Endothelial cell of umbilical vein (primary cell): ENCODE measurements around the gene KDM4C. TPM values are rescaled to one million over a fixed set of nuclear protein-coding genes. Genes with fewer than 3 reads are reported as not detected.

ENCODE experiments used
- BruUV-seq: library from RNA; stranded (reverse); fragments of 400-500 nt; replicated peaks from 2 replicates; lab custom pipeline; 2021; lab: Mats Ljungman, UMichigan
- CTCF ChIA-PET: fragments of 300-600, 350-600 bp; sonication (Branson Sonifier 250); formaldehyde crosslinking; loops from one replicate; lab custom pipeline; 2021; ENCODE audit warnings: antibody characterized with exemption, inconsistent platforms; lab: Charles Lee
- POLR2A ChIA-PET: fragments of 300-600, 350-600 bp; sonication (Branson Sonifier 250); formaldehyde crosslinking; loops from one replicate; lab custom pipeline; 2021; ENCODE audit warnings: antibody characterized with exemption, inconsistent platforms; lab: Charles Lee
- DNase-seq: peaks from one replicate; pipeline ENCODE4 v3.0.0-alpha.2; 2011; ENCODE audit warnings: low read depth, low spot score
- FAIRE-seq: peaks from 2 replicates; lab custom pipeline; 2011; peaks lifted over from hg19 to GRCh38; lab: Jason Lieb, UNC
- H2AFZ ChIP-seq: 2 replicates; pipeline ENCODE4 v1.6.0; 2012; ENCODE audit warnings: low read depth, low read length, control low read depth, inconsistent platforms
- H3K27ac ChIP-seq: 2 replicates; pipeline ENCODE4 v1.5.1; 2011; ENCODE audit warnings: low read depth, mild to moderate bottlenecking, control low read depth, low read length, moderate library complexity; ENCODE audit not compliant: insufficient read depth
- H3K27me3 ChIP-seq, 2 experiments: 2 replicates each; pipeline versions ENCODE4 v1.6.0 to v1.6.1; 2011; ENCODE audit warnings: low read length in 2 of 2, mixed read lengths in 1 of 2; ENCODE audit not compliant: control insufficient read depth in 2 of 2, insufficient read depth in 2 of 2
- H3K36me3 ChIP-seq, 2 experiments: 2 replicates in 1 of 2; 3 replicates in 1 of 2; pipeline ENCODE4 v1.5.1; 2011; ENCODE audit warnings: low read length in 2 of 2, mild to moderate bottlenecking in 1 of 2, moderate library complexity in 1 of 2; ENCODE audit not compliant: control insufficient read depth in 2 of 2, insufficient read depth in 2 of 2; ENCODE audit errors: extremely low read depth in 1 of 2
- H3K4me1 ChIP-seq: 3 replicates; pipeline ENCODE4 v1.5.1; 2011; ENCODE audit warnings: mild to moderate bottlenecking, low read length; ENCODE audit not compliant: control insufficient read depth, insufficient read depth; ENCODE audit errors: extremely low read depth
- H3K4me2 ChIP-seq: 2 replicates; pipeline ENCODE4 v1.6.1; 2011; ENCODE audit warnings: low read length, control low read depth, mixed read lengths; ENCODE audit not compliant: insufficient read depth
- H3K4me3 ChIP-seq, 3 experiments: fragments of 200-600 bp in 1 of 3; sonication (generic), shearing (Covaris generic) in 1 of 3; replicated peaks in 1 of 3; 2 replicates each; pipeline ENCODE4 v1.5.1; 2011 to 2016; ENCODE audit warnings: control low read depth in 3 of 3, low read length in 3 of 3, mild to moderate bottlenecking in 2 of 3, inconsistent platforms in 1 of 3, low read depth in 1 of 3, moderate library complexity in 1 of 3; ENCODE audit not compliant: insufficient read depth in 1 of 3
- H3K79me2 ChIP-seq: 2 replicates; pipeline ENCODE4 v1.6.0; 2012; ENCODE audit warnings: low read length, inconsistent platforms; ENCODE audit not compliant: control insufficient read depth, insufficient read depth
- H3K9ac ChIP-seq: replicated peaks from 2 replicates; pipeline ENCODE3; 2011; ENCODE audit warnings: low read length, control low read depth; ENCODE audit not compliant: insufficient read depth; ENCODE audit errors: extremely low read depth
- H3K9me1 ChIP-seq: replicated peaks from 3 replicates; pipeline ENCODE4 v1.6.0; 2011; ENCODE audit warnings: mild to moderate bottlenecking, low read length; ENCODE audit not compliant: control insufficient read depth, insufficient read depth; ENCODE audit errors: extremely low read depth
- H3K9me3 ChIP-seq: replicated peaks from 2 replicates; pipeline ENCODE4 v1.5.1; 2012; ENCODE audit warnings: low read length, inconsistent platforms; ENCODE audit not compliant: control insufficient read depth, insufficient read depth
- H4K20me1 ChIP-seq: replicated peaks from 2 replicates; pipeline ENCODE3; 2011; ENCODE audit warnings: mild to moderate bottlenecking, low read length; ENCODE audit not compliant: control insufficient read depth, insufficient read depth; ENCODE audit errors: extremely low read depth
- EZH2 ChIP-seq: IDR thresholded peaks from 2 replicates; pipeline ENCODE4 v1.6.1; 2012; ENCODE audit warnings: borderline replicate concordance, low read depth, mild to moderate bottlenecking, moderate library complexity, low read length, inconsistent platforms; ENCODE audit not compliant: severe bottlenecking
- FOS ChIP-seq: IDR thresholded peaks from 2 replicates; pipeline ENCODE4 v1.6.1; 2011; ENCODE audit warnings: mild to moderate bottlenecking, low read length, moderate library complexity, borderline replicate concordance; ENCODE audit not compliant: insufficient read depth
- GATA2 ChIP-seq: IDR thresholded peaks from 2 replicates; pipeline ENCODE4 v1.7.0; 2011; ENCODE audit warnings: low read depth, mild to moderate bottlenecking, moderate library complexity, mixed read lengths, low read length; ENCODE audit not compliant: insufficient read length, insufficient read depth
- JUN ChIP-seq: IDR thresholded peaks from 2 replicates; pipeline ENCODE4 v1.6.1; 2011; ENCODE audit warnings: borderline replicate concordance, low read depth; ENCODE audit not compliant: insufficient read length, insufficient read depth
- MYC ChIP-seq: IDR thresholded peaks from one replicate; pipeline ENCODE4 v1.6.1; 2011; ENCODE audit warnings: mild to moderate bottlenecking, low read depth, low read length
- POLR2A ChIP-seq: IDR thresholded peaks from 2 replicates; pipeline ENCODE4 v1.6.1; 2012; ENCODE audit warnings: low read depth, mild to moderate bottlenecking, control low read depth, low read length
- POLR2AphosphoS5 ChIP-seq: IDR thresholded peaks from 2 replicates; pipeline ENCODE4 v1.6.1; 2012; ENCODE audit warnings: low read depth, mild to moderate bottlenecking, control low read depth, low read length, moderate library complexity; ENCODE audit not compliant: insufficient read depth
- dilution Hi-C: fragments of 300-500 bp; cut with MboI; formaldehyde crosslinking; loops from one replicate; pipeline ENCODE4 v1.15.0; 2019; ENCODE audit warnings: low sequenced_read_pairs; ENCODE audit not compliant: extremely low pct_ligation_motif_present
- intact Hi-C: fragments of 100-400 bp; cut with micrococcal nuclease; formaldehyde crosslinking; loops from one replicate; pipeline ENCODE4 v1.10.0; 2022
- polyA plus RNA-seq, 4 experiments: library from polyadenylated mRNA; depleted of rRNA in 3 of 4; stranded (reverse) in 3 of 4; unstranded in 1 of 4; fragments of >200 nt; gene quantifications; 2 replicates each; pipeline versions ENCODE4 v1.2.1 to v1.2.3, GENCODE V29; 2011 to 2012; ENCODE audit warnings: missing spikeins in 1 of 4
- total RNA-seq: library from RNA; stranded (reverse); gene quantifications from 2 replicates; pipeline ENCODE4 v1.2.3, GENCODE V29; 2021
- TF ChIP-seq, protein P1 (sequence below), 2 donors: IDR thresholded peaks; 1 replicate in 1 of 2; 2 replicates in 1 of 2; pipeline ENCODE4 v1.5.1; 2011; ENCODE audit warnings: low read length in 2 of 2, mild to moderate bottlenecking in 2 of 2, moderate library complexity in 2 of 2, control low read depth in 1 of 2, inconsistent platforms in 1 of 2, low read depth in 1 of 2; ENCODE audit not compliant: insufficient read depth in 1 of 2; ENCODE audit errors: extremely low read depth in 1 of 2
- TF ChIP-seq, protein P2 (sequence below): IDR thresholded peaks from 2 replicates; pipeline ENCODE4 v1.6.1; 2011; ENCODE audit not compliant: insufficient read depth, insufficient read length

KDM4C gene
- total and polyA plus RNA-seq, 2 donors (not counting 3 experiments of a cell fraction or from before 2014, with no cell fraction given), result 5.4 to 15.0 TPM

DNA sequence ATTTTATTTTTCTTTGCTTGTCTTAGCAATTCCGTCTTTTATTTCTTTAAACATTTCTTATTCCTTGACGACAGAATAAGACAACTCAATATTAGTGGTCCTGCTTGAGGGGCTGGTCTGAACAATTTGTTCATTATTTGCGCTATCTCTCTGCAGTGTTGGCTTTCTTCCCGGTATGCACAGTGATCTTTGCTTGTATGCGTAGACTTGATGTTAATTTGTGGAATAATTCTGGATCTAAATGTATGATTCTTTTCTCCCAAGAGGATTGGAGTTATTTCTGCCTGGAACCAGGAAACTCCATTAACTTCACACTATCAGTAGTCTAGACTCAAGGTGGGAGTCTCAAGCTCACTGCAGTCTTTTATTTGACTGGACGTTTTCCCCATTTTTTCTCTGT is 80.4 kb downstream of the KDM4C start:
- no TSS peak for BruUV-seq
- FAIRE-seq (no peak), DNase-seq (no peak)
- Histone ChIP-seq H3K4me2 (no peak overlapping the region), H3K9ac (no peak overlapping the region), H2AFZ (no peak overlapping the region), H3K4me3 (no peak overlapping the region), H3K9me3 (no peaks in the 10 kb centered on the region), H3K79me2 (no peaks in the 10 kb centered on the region), H4K20me1 (no peaks in the 10 kb centered on the region), H3K9me1 (peaks cover 2% of the 10 kb centered on the region), H3K27ac (no peak overlapping the region), H3K27me3 (no peaks in the 10 kb centered on the region), H3K36me3 (peaks cover 0 to 6% of the 10 kb centered on the region in 2 experiments), H3K4me1 (no peaks in the 10 kb centered on the region)
- intact Hi-C loops (no loop called here), dilution Hi-C loops (no loop called here)
- TF ChIP-seq, protein P1, sequence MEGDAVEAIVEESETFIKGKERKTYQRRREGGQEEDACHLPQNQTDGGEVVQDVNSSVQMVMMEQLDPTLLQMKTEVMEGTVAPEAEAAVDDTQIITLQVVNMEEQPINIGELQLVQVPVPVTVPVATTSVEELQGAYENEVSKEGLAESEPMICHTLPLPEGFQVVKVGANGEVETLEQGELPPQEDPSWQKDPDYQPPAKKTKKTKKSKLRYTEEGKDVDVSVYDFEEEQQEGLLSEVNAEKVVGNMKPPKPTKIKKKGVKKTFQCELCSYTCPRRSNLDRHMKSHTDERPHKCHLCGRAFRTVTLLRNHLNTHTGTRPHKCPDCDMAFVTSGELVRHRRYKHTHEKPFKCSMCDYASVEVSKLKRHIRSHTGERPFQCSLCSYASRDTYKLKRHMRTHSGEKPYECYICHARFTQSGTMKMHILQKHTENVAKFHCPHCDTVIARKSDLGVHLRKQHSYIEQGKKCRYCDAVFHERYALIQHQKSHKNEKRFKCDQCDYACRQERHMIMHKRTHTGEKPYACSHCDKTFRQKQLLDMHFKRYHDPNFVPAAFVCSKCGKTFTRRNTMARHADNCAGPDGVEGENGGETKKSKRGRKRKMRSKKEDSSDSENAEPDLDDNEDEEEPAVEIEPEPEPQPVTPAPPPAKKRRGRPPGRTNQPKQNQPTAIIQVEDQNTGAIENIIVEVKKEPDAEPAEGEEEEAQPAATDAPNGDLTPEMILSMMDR (IDR thresholded peaks at IDR 0.05; ENCODE audit: extremely low read depth in 1 of 2, insufficient read depth in 1 of 2, low read depth in 1 of 2, low read length in 2 of 2), result no peak
- TF ChIP-seq MYC, result no peak
- no peak for TF ChIP-seq FOS
- no peak for TF ChIP-seq POLR2AphosphoS5
- TF ChIP-seq EZH2, result no peak
- TF ChIP-seq GATA2, result no peak
- TF ChIP-seq, protein P2, sequence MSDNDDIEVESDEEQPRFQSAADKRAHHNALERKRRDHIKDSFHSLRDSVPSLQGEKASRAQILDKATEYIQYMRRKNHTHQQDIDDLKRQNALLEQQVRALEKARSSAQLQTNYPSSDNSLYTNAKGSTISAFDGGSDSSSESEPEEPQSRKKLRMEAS, result no peak
- no peak for TF ChIP-seq POLR2A
- TF ChIP-seq JUN, result no peak
- ChIA-PET CTCF (interaction anchor here (5.3 kb wide), 1 partner anchor 10 kb away, joined by 41 read pairs; no protein-coding TSS in a partner anchor), POLR2A (no interaction called here)
